Measurements from ENCODE around the gene NUDCD2.

DNA sequence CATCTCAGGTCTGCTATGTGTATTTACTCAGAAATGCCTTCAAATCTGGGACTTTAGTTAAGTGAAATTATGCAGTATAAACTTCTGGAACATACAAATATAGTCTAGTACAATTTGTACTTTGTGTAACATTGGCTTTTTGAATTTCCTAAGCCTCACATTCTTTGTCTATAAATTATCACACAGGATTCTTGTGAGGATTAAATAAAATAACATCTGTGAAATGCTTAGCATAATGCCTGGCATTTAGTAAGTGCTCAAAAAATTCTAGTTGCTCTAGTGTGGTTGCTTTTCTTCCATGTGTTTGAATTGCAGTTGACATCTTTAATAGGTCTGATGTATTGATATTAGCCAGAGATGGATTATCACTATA, 3.1 kb upstream of the NUDCD2 start:
- no peak for TF ChIP-seq RFX5 (IDR thresholded peaks at IDR 0.05; ENCODE audit: low read length)
- TF ChIP-seq, protein P1, sequence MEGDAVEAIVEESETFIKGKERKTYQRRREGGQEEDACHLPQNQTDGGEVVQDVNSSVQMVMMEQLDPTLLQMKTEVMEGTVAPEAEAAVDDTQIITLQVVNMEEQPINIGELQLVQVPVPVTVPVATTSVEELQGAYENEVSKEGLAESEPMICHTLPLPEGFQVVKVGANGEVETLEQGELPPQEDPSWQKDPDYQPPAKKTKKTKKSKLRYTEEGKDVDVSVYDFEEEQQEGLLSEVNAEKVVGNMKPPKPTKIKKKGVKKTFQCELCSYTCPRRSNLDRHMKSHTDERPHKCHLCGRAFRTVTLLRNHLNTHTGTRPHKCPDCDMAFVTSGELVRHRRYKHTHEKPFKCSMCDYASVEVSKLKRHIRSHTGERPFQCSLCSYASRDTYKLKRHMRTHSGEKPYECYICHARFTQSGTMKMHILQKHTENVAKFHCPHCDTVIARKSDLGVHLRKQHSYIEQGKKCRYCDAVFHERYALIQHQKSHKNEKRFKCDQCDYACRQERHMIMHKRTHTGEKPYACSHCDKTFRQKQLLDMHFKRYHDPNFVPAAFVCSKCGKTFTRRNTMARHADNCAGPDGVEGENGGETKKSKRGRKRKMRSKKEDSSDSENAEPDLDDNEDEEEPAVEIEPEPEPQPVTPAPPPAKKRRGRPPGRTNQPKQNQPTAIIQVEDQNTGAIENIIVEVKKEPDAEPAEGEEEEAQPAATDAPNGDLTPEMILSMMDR (IDR thresholded peaks at IDR 0.05) = no peak
- TF ChIP-seq JUND (IDR thresholded peaks at IDR 0.05) = no peak
- TF ChIP-seq TAF1 (IDR thresholded peaks at IDR 0.05; ENCODE audit: borderline replicate concordance, low read depth, low read length) = no peak
- TF ChIP-seq SIN3A (IDR thresholded peaks at IDR 0.05; ENCODE audit: borderline replicate concordance, low read depth, low read length) = no peak
- no peak for TF ChIP-seq CHD2 (IDR thresholded peaks at IDR 0.05; ENCODE audit: low read length, partially characterized antibody)
- no peak for TF ChIP-seq USF1 (IDR thresholded peaks at IDR 0.05; ENCODE audit: borderline replicate concordance, low read depth)
- TF ChIP-seq FOXJ3 (CRISPR knock-in tag; IDR thresholded peaks at IDR 0.05) = no peak
- no peak for TF ChIP-seq EP300 (IDR thresholded peaks at IDR 0.05; ENCODE audit: borderline replicate concordance in 1 of 2, low read depth in 1 of 2, low read length in 1 of 2)
- TF ChIP-seq NFIC (IDR thresholded peaks at IDR 0.05; ENCODE audit: borderline replicate concordance) = no peak
- no peak for TF ChIP-seq MAX (IDR thresholded peaks at IDR 0.05; ENCODE audit: low read depth)
